B cell (primary cell): Measurements from ENCODE around the gene RPL18. TPM values are rescaled to one million over a fixed set of nuclear protein-coding genes. Genes with fewer than 3 reads are reported as not detected.

ENCODE experiments used
- ATAC-seq: fragments of 200-7000 bp; cut with Tn5 transposase; one replicate; pipeline ENCODE4 v1.10.0; 2021; ENCODE audit warnings: low read depth, mild to moderate bottlenecking, moderate number of reproducible peaks, moderate library complexity
- CTCF ChIA-PET: fragments of 350-600 bp; sonication (Branson Sonifier 250); formaldehyde crosslinking; loops from one replicate; lab custom pipeline; 2021; ENCODE audit warnings: antibody characterized with exemption, inconsistent platforms; lab: Charles Lee
- POLR2A ChIA-PET: fragments of 350-600 bp; sonication (Branson Sonifier 250); formaldehyde crosslinking; loops from one replicate; lab custom pipeline; 2021; ENCODE audit warnings: antibody characterized with exemption; lab: Charles Lee
- DNase-seq: peaks from one replicate; pipeline ENCODE4 v3.0.0; 2013
- H2AFZ ChIP-seq: 2 replicates; pipeline ENCODE4 v1.6.1; 2012; ENCODE audit warnings: mild to moderate bottlenecking, low read depth, low read length; ENCODE audit not compliant: insufficient read depth, poor library complexity, severe bottlenecking
- H3K27ac ChIP-seq, 2 donors: 1 replicate in 1 of 2; 2 replicates in 1 of 2; pipeline ENCODE4 v1.5.1; 2012 to 2013; ENCODE audit warnings: low read length in 2 of 2, mild to moderate bottlenecking in 2 of 2, moderate library complexity in 1 of 2
- H3K27me3 ChIP-seq, 4 experiments: fragments of 200-600 bp in 1 of 4; sonication (generic) in 1 of 4; replicated peaks in 1 of 4; 1 replicate in 2 of 4; 2 replicates in 2 of 4; pipeline versions ENCODE4 v1.6.1 to v1.7.0; 2013 to 2016; ENCODE audit warnings: low read length in 3 of 4, mild to moderate bottlenecking in 2 of 4, mixed read lengths in 1 of 4, moderate library complexity in 1 of 4; ENCODE audit not compliant: insufficient read depth in 4 of 4, control insufficient read depth in 3 of 4; ENCODE audit errors: control extremely low read depth in 1 of 4
- H3K36me3 ChIP-seq, 2 experiments: replicated peaks in 1 of 2; 1 replicate in 1 of 2; 2 replicates in 1 of 2; pipeline versions ENCODE4 v1.6.1 to v1.7.1; 2013; ENCODE audit warnings: low read length in 1 of 2; ENCODE audit not compliant: insufficient read depth in 2 of 2, control insufficient read depth in 1 of 2; ENCODE audit errors: control extremely low read depth in 1 of 2, extremely low read depth in 1 of 2
- H3K4me1 ChIP-seq, 2 donors: fragments of 200-600 bp in 1 of 2; sonication (generic) in 1 of 2; 1 replicate in 1 of 2; 2 replicates in 1 of 2; pipeline versions ENCODE4 v1.5.1 to v1.6.1; 2013 to 2017; ENCODE audit warnings: low read length in 2 of 2; ENCODE audit not compliant: control insufficient read depth in 2 of 2, insufficient read depth in 2 of 2
- H3K4me2 ChIP-seq: replicated peaks from 2 replicates; pipeline ENCODE3; 2012; ENCODE audit warnings: mild to moderate bottlenecking, low read depth, low read length; ENCODE audit not compliant: poor library complexity, severe bottlenecking
- H3K4me3 ChIP-seq, 5 experiments: fragments of 200-600 bp in 1 of 5; sonication (generic) in 1 of 5; 1 replicate in 3 of 5; 2 replicates in 2 of 5; pipeline versions ENCODE4 v1.5.1 to v1.7.0; 2011 to 2016; ENCODE audit warnings: low read length in 4 of 5, mild to moderate bottlenecking in 4 of 5, low read depth in 2 of 5, control low read depth in 1 of 5, moderate library complexity in 1 of 5; ENCODE audit not compliant: insufficient read depth in 1 of 5; ENCODE audit errors: control extremely low read depth in 1 of 5, extremely low read depth in 1 of 5
- H3K79me2 ChIP-seq: fragments of 200-600 bp; sonication (generic); one replicate; pipeline ENCODE4 v1.6.0; 2016; ENCODE audit warnings: low read length; ENCODE audit not compliant: control insufficient read depth, insufficient read depth
- H3K9ac ChIP-seq: fragments of 200-600 bp; sonication (generic); 2 replicates; pipeline ENCODE4 v1.6.1; 2017; ENCODE audit warnings: mild to moderate bottlenecking, low read length, moderate library complexity
- H3K9me3 ChIP-seq, 3 donors: one replicate each; pipeline versions ENCODE4 v1.6.1 to v1.7.1; 2013; ENCODE audit warnings: low read length in 2 of 3; ENCODE audit not compliant: control insufficient read depth in 2 of 3, insufficient read depth in 1 of 3; ENCODE audit errors: control extremely low read depth in 1 of 3
- H4K20me1 ChIP-seq: 2 replicates; pipeline ENCODE4 v1.6.0; 2012; ENCODE audit warnings: mild to moderate bottlenecking, low read length; ENCODE audit not compliant: insufficient read depth, control insufficient read depth, poor library complexity, severe bottlenecking
- H3K27ac Mint-ChIP-seq: one replicate; pipeline ENCODE4 v1.8.0; 2021; ENCODE audit warnings: mixed read lengths
- H3K27me3 Mint-ChIP-seq: one replicate; pipeline ENCODE4 v1.8.0; 2021; ENCODE audit warnings: mixed read lengths
- H3K4me1 Mint-ChIP-seq: one replicate; pipeline ENCODE4 v1.8.0; 2021; ENCODE audit warnings: mixed read lengths
- H3K4me3 Mint-ChIP-seq: one replicate; pipeline ENCODE4 v1.8.0; 2021; ENCODE audit warnings: mixed read lengths
- H3K9me3 Mint-ChIP-seq: one replicate; pipeline ENCODE4 v1.8.0; 2022; ENCODE audit warnings: mixed read lengths; ENCODE audit not compliant: insufficient read depth
- CTCF ChIP-seq: fragments of 200-600 bp; IDR thresholded peaks from one replicate; pipeline ENCODE4 v1.8.0; 2022; ENCODE audit warnings: antibody characterized with exemption, mild to moderate bottlenecking
- EZH2 ChIP-seq: IDR thresholded peaks from 2 replicates; pipeline ENCODE4 v1.6.1; 2012; ENCODE audit warnings: borderline replicate concordance, low read depth, mild to moderate bottlenecking, moderate library complexity, low read length; ENCODE audit not compliant: insufficient read depth, poor library complexity, severe bottlenecking
- WGBS: methylation state at CpG from one replicate; pipeline ENCODE4 v1.1.5; 2013; ENCODE audit warnings: missing lambda C conversion rate; ENCODE audit not compliant: insufficient coverage; 5-methylcytosine and 5-hydroxymethylcytosine counted together
- intact Hi-C: fragments of 100-400 bp; cut with micrococcal nuclease; formaldehyde crosslinking; loops from one replicate; pipeline ENCODE4 v1.10.0; 2022
- polyA plus RNA-seq: library from polyadenylated mRNA; depleted of rRNA; stranded (reverse); fragments of >200 nt; gene quantifications from 2 replicates; pipeline ENCODE4 v1.2.3, GENCODE V29; 2012
- total RNA-seq, 2 donors: library from RNA; stranded (reverse); fragments of 120-200 nt in 1 of 2; gene quantifications; 1 replicate in 1 of 2; 2 replicates in 1 of 2; pipeline versions ENCODE4 v1.2.3 to v1.2.4, GENCODE V29; 2013 to 2022

Gene RPL18
- total and polyA plus RNA-seq, 2 donors (not counting 1 experiment from before 2014, with no cell fraction given): 2,248 to 4,393 TPM

- ChIA-PET POLR2A (interaction anchor here (1.0 kb wide), 1 partner anchor 23 kb away, joined by 5 read pairs; the partner anchor contains the start of gene DBP), CTCF (interaction anchor here (0.8 to 1.8 kb wide), 2 partner anchors 27 to 30 kb away, joined by 3 to 4 read pairs; no protein-coding TSS in a partner anchor)
- intact Hi-C loops: no loop called here
- H3K36me3 ChIP-seq: peaks cover 0 to 35% of the 10 kb centered on the region in 2 experiments
- DNase-seq (peak; percentile 35), ATAC-seq (no peak)
- H3K4me2 ChIP-seq: no peak within 1 kb of the TSS
- Mint-ChIP-seq H3K9me3 (no peaks in the 10 kb centered on the region), H3K4me3 (no peak within 1 kb of the TSS), H3K4me1 (peaks cover 35% of the 10 kb centered on the region), H3K27me3 (no peaks in the 10 kb centered on the region), H3K27ac (peak within 1 kb of the TSS; percentile 50)
- no peak within 1 kb of the TSS for H3K4me3 ChIP-seq
- peaks cover 41% of the 10 kb centered on the region for H4K20me1 ChIP-seq
- 73% methylated on average over 19 of the region's 31 CpGs for WGBS
- H3K9me3 ChIP-seq: no peaks in the 10 kb centered on the region
- TF ChIP-seq EZH2: no peak
- H3K9ac ChIP-seq: no peak within 1 kb of the TSS
- peaks cover 17% of the 10 kb centered on the region for H3K79me2 ChIP-seq
- no peaks in the 10 kb centered on the region for H3K27me3 ChIP-seq
- H3K4me1 ChIP-seq: peaks cover 12 to 24% of the 10 kb centered on the region in 2 donors
- no peak within 1 kb of the TSS for H3K27ac ChIP-seq
- H2AFZ ChIP-seq: no peak within 1 kb of the TSS
Measured at GRCh38 chr19:48614436-48615230, 4.3 kb downstream of the RPL18 start, which contains the start of gene FAM83E. TSS of gene FAM83E (minus strand) at chr19:48615076. CDS start at chr19:48613372, 1,704 bp downstream.

GRCh38 chr19:48613852-48614435 is 5.0 kb downstream of the RPL18 start:
- H3K36me3 ChIP-seq: peaks cover 0 to 35% of the 10 kb centered on the region in 2 experiments
- no peaks in the 10 kb centered on the region for H3K9me3 ChIP-seq
- Mint-ChIP-seq H3K4me3 (no peak overlapping the region), H3K9me3 (no peaks in the 10 kb centered on the region), H3K27me3 (no peaks in the 10 kb centered on the region), H3K27ac (peak overlapping the region; percentile 50), H3K4me1 (peaks cover 31% of the 10 kb centered on the region)
- 93% methylated on average over 12 of the region's 13 CpGs for WGBS
- no peak overlapping the region for H3K9ac ChIP-seq
- no peak overlapping the region for H3K4me3 ChIP-seq
- H2AFZ ChIP-seq: no peak overlapping the region
- peaks cover 11 to 23% of the 10 kb centered on the region in 2 donors for H3K4me1 ChIP-seq
- H3K27ac ChIP-seq: no peak overlapping the region
- peak; percentile 39 for DNase-seq
- H4K20me1 ChIP-seq: peaks cover 41% of the 10 kb centered on the region
- H3K4me2 ChIP-seq: no peak overlapping the region
- H3K79me2 ChIP-seq: peaks cover 17% of the 10 kb centered on the region
- ATAC-seq: no peak
- ChIA-PET POLR2A (interaction anchor here (0.8 to 1.0 kb wide), 2 partner anchors 24 to 30 kb away, joined by 3 to 5 read pairs; partner anchors contain the start of gene DBP), CTCF (interaction anchor here (0.5 to 1.2 kb wide), 3 partner anchors 29 to 645 kb away, joined by 3 to 4 read pairs (median 3); no protein-coding TSS in a partner anchor)
- H3K27me3 ChIP-seq: no peaks in the 10 kb centered on the region
- intact Hi-C loops: no loop called here
- TF ChIP-seq EZH2: no peak
- no peak for TF ChIP-seq CTCF
